Measurements from ENCODE around the gene C1QTNF6.
"Not testable (repeated sequence)": the region's sequence is repeated elsewhere in the genome, so short reads cannot be mapped to it uniquely, and the experiment has no call there.

C1QTNF6 gene

GRCh38 chr22:37187891-37188761 lies at the start of gene C1QTNF6:
TSS of gene C1QTNF6 (minus strand) at chr22:37188247. CDS start at chr22:37188213, 34 bp downstream.
- DNase-seq (ENCODE audit: low read depth) = peak; percentile 35
- TF ChIP-seq CTCF (conservative IDR thresholded peaks at IDR 0.05; ENCODE audit: control insufficient read depth, insufficient read depth, low read depth, low read length) = no peak
- H3K4me3 ChIP-seq (ENCODE audit: control insufficient read depth, low read depth, low read length) = peak within 1 kb of the TSS; percentile 51

GRCh38 chr22:37235897-37236607 lies 48.0 kb upstream of the C1QTNF6 start:
- no peak for TF ChIP-seq CTCF (conservative IDR thresholded peaks at IDR 0.05; ENCODE audit: control insufficient read depth, insufficient read depth, low read depth, low read length)
- no peak for DNase-seq (ENCODE audit: low read depth)
- H3K4me3 ChIP-seq (ENCODE audit: control insufficient read depth, low read depth, low read length) = no peak overlapping the region

- no peak for DNase-seq (ENCODE audit: low read depth)
- no peak overlapping the region for H3K4me3 ChIP-seq (ENCODE audit: control insufficient read depth, low read depth, low read length)
- TF ChIP-seq CTCF (conservative IDR thresholded peaks at IDR 0.05; ENCODE audit: control insufficient read depth, insufficient read depth, low read depth, low read length) = no peak
Observed at GRCh38 chr22:37234736-37235711, 47.0 kb upstream of the C1QTNF6 start.

- TF ChIP-seq CTCF (conservative IDR thresholded peaks at IDR 0.05; ENCODE audit: control insufficient read depth, insufficient read depth, low read depth, low read length) = no peak
- DNase-seq (ENCODE audit: low read depth) = no peak
- no peak overlapping the region for H3K4me3 ChIP-seq (ENCODE audit: control insufficient read depth, low read depth, low read length)
Observed at GRCh38 chr22:37233751-37234631, 45.9 kb upstream of the C1QTNF6 start.

- H3K4me3 ChIP-seq (ENCODE audit: control insufficient read depth, low read depth, low read length); DNase-seq (ENCODE audit: low read depth): not testable (repeated sequence)
Observed at GRCh38 chr22:37233371-37233750, 45.3 kb upstream of the C1QTNF6 start.

GRCh38 chr22:37232140-37232998 lies 44.3 kb upstream of the C1QTNF6 start:
- no peak for TF ChIP-seq CTCF (conservative IDR thresholded peaks at IDR 0.05; ENCODE audit: control insufficient read depth, insufficient read depth, low read depth, low read length)
- no peak for DNase-seq (ENCODE audit: low read depth)
- H3K4me3 ChIP-seq (ENCODE audit: control insufficient read depth, low read depth, low read length) = no peak overlapping the region
